HEK293T (cell line): ENCODE results near the gene HHAT.

Experiments used
- BHLHE40 ChIP-seq: fragments of 450-650 bp; IDR thresholded peaks from 2 replicates; pipeline ENCODE4 v1.6.1; 2016; ENCODE audit warnings: mild to moderate bottlenecking, moderate library complexity, borderline replicate concordance
- FOXA1 ChIP-seq: fragments of 450-650 bp; IDR thresholded peaks from 2 replicates; pipeline ENCODE4 v1.6.1; 2016; ENCODE audit warnings: mild to moderate bottlenecking
- FOXM1 ChIP-seq: fragments of 450-650 bp; IDR thresholded peaks from 2 replicates; pipeline ENCODE4 v1.6.1; 2017; ENCODE audit warnings: mild to moderate bottlenecking, borderline replicate concordance
- NFRKB ChIP-seq: fragments of 450-650 bp; IDR thresholded peaks from 2 replicates; pipeline ENCODE4 v1.6.1; 2016; ENCODE audit warnings: mild to moderate bottlenecking, moderate library complexity
- SP1 ChIP-seq: fragments of 450-650 bp; IDR thresholded peaks from 2 replicates; pipeline ENCODE4 v1.6.1; 2017
- SUZ12 ChIP-seq: fragments of 450-650 bp; IDR thresholded peaks from 2 replicates; pipeline ENCODE4 v1.6.1; 2016; ENCODE audit warnings: mild to moderate bottlenecking
- TARDBP ChIP-seq: fragments of 450-650 bp; IDR thresholded peaks from 2 replicates; pipeline ENCODE4 v1.6.1; 2016

GRCh38 chr1:210650403-210650802, 321.7 kb downstream of the HHAT start:
- TF ChIP-seq NFRKB, result no peak
- TF ChIP-seq SP1, result no peak
- TF ChIP-seq FOXM1, result no peak
- no peak for TF ChIP-seq FOXA1
- no peak for TF ChIP-seq TARDBP
- no peak for TF ChIP-seq SUZ12
- TF ChIP-seq BHLHE40, result no peak
